Hepatocyte (in vitro differentiated cells): ENCODE results near the gene SPATC1L.

Experiments
- EZH2 ChIP-seq: fragments of 200-600 bp; sonication (generic); IDR thresholded peaks from 2 replicates; pipeline ENCODE4 v1.6.1; 2016; ENCODE audit warnings: antibody characterized with exemption, mild to moderate bottlenecking, borderline replicate concordance
- EZH2phosphoT487 ChIP-seq: fragments of 200-600 bp; sonication (generic); IDR thresholded peaks from one replicate; pipeline ENCODE4 v1.6.1; 2018; ENCODE audit warnings: antibody characterized with exemption, mild to moderate bottlenecking, low read depth, moderate library complexity; ENCODE audit not compliant: unreplicated experiment, severe bottlenecking
- TF ChIP-seq, protein P1 (sequence below): fragments of 200-600 bp; sonication (generic); IDR thresholded peaks from 2 replicates; pipeline ENCODE4 v1.5.1; 2016; ENCODE audit warnings: antibody characterized with exemption, mild to moderate bottlenecking; ENCODE audit not compliant: poor library complexity

- TF ChIP-seq, protein P1, sequence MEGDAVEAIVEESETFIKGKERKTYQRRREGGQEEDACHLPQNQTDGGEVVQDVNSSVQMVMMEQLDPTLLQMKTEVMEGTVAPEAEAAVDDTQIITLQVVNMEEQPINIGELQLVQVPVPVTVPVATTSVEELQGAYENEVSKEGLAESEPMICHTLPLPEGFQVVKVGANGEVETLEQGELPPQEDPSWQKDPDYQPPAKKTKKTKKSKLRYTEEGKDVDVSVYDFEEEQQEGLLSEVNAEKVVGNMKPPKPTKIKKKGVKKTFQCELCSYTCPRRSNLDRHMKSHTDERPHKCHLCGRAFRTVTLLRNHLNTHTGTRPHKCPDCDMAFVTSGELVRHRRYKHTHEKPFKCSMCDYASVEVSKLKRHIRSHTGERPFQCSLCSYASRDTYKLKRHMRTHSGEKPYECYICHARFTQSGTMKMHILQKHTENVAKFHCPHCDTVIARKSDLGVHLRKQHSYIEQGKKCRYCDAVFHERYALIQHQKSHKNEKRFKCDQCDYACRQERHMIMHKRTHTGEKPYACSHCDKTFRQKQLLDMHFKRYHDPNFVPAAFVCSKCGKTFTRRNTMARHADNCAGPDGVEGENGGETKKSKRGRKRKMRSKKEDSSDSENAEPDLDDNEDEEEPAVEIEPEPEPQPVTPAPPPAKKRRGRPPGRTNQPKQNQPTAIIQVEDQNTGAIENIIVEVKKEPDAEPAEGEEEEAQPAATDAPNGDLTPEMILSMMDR: no peak
- TF ChIP-seq EZH2 (no peak), EZH2phosphoT487 (no peak)
These were observed 36.1 kb upstream of the SPATC1L start for GRCh38 chr21:46220275-46220810.
